ENCODE results near the gene STATH.
"Not testable (repeated sequence)": the region's sequence is repeated elsewhere in the genome, so short reads cannot be mapped to it uniquely, and the experiment has no call there.

The STATH gene

GRCh38 chr4:69995526-69996016 lies at the start of gene STATH:
STATH (plus strand) TSS chr4:69995966; CDS start chr4:69998438, 2,472 bp downstream.
- no peak for DNase-seq (ENCODE audit: low read depth)

GRCh38 chr4:69951602-69952001 lies 44.2 kb upstream of the STATH start:
- DNase-seq (ENCODE audit: low read depth) = no peak

- no peak for DNase-seq (ENCODE audit: low read depth)
These were observed 38.6 kb upstream of the STATH start for GRCh38 chr4:69957209-69957608.

- no peak for DNase-seq (ENCODE audit: low read depth)
These were observed 30.1 kb upstream of the STATH start, which contains the start of gene CSN2 for GRCh38 chr4:69965628-69966027. CSN2 (minus strand) TSS chr4:69965728; CDS start chr4:69960995, 4,733 bp downstream.

GRCh38 chr4:69970071-69970470 lies 25.7 kb upstream of the STATH start:
- DNase-seq (ENCODE audit: low read depth) = no peak

GRCh38 chr4:69974631-69975030 lies 21.1 kb upstream of the STATH start:
- DNase-seq (ENCODE audit: low read depth) = no peak

- DNase-seq (ENCODE audit: low read depth) = no peak
These were observed 18.2 kb upstream of the STATH start for GRCh38 chr4:69977582-69977981.

- DNase-seq (ENCODE audit: low read depth) = no peak
These were observed 11.7 kb upstream of the STATH start for GRCh38 chr4:69984030-69984443.

GRCh38 chr4:69986663-69987062 lies 9.1 kb upstream of the STATH start:
- no peak for DNase-seq (ENCODE audit: low read depth)

GRCh38 chr4:69991016-69991415 lies 4.8 kb upstream of the STATH start:
- no peak for DNase-seq (ENCODE audit: low read depth)

GRCh38 chr4:69994782-69995181 lies 984 bp upstream of the STATH start:
- DNase-seq (ENCODE audit: low read depth) = no peak

GRCh38 chr4:69999420-69999819 lies 3.7 kb downstream of the STATH start:
- DNase-seq (ENCODE audit: low read depth) = no peak

- DNase-seq (ENCODE audit: low read depth) = no peak
These were observed 4.9 kb downstream of the STATH start for GRCh38 chr4:70000711-70001110.

- DNase-seq (ENCODE audit: low read depth) = no peak
These were observed 6.7 kb downstream of the STATH start for GRCh38 chr4:70002507-70002906.

- no peak for DNase-seq (ENCODE audit: low read depth)
These were observed 13.0 kb downstream of the STATH start for GRCh38 chr4:70008771-70009170.

- not testable (repeated sequence) for DNase-seq (ENCODE audit: low read depth)
These were observed 23.2 kb downstream of the STATH start for GRCh38 chr4:70019006-70019405.

- no peak for DNase-seq (ENCODE audit: low read depth)
These were observed 27.5 kb downstream of the STATH start for GRCh38 chr4:70023218-70023617.

GRCh38 chr4:70027011-70027410 lies 31.2 kb downstream of the STATH start:
- DNase-seq (ENCODE audit: low read depth) = no peak

GRCh38 chr4:70028159-70028558 lies 32.4 kb downstream of the STATH start, which contains the start of gene HTN3:
HTN3 (plus strand) TSS chr4:70028459; CDS start chr4:70030741, 2,282 bp downstream.
- not testable (repeated sequence) for DNase-seq (ENCODE audit: low read depth)

GRCh38 chr4:70037559-70037958 lies 41.8 kb downstream of the STATH start:
- DNase-seq (ENCODE audit: low read depth) = not testable (repeated sequence)

- not testable (repeated sequence) for DNase-seq (ENCODE audit: low read depth)
These were observed 44.2 kb downstream of the STATH start for GRCh38 chr4:70039928-70040327.

- no peak for DNase-seq (ENCODE audit: low read depth)
These were observed 46.0 kb downstream of the STATH start for GRCh38 chr4:70041652-70042286.

- not testable (repeated sequence) for DNase-seq (ENCODE audit: low read depth)
These were observed 54.4 kb downstream of the STATH start, which contains the start of gene HTN1 for GRCh38 chr4:70050138-70050537. HTN1 (plus strand) TSS chr4:70050438; CDS start chr4:70053077, 2,639 bp downstream.
